ENCODE results near the gene DIS3L2. TPM values are rescaled to one million over a fixed set of nuclear protein-coding genes. Genes with fewer than 3 reads are reported as not detected.

DIS3L2 gene
- total RNA-seq, 2 experiments from 2014 or later: 30.6 to 33.7 TPM

GRCh38 chr2:232276084-232276732, 314.7 kb downstream of the DIS3L2 start:
- ChIA-PET CTCF (interaction anchor here (1.4 kb wide), 1 partner anchor 17 kb away, joined by 4 read pairs; no protein-coding TSS in a partner anchor), POLR2A (no interaction called here)

- ChIA-PET POLR2A (no interaction called here), CTCF (interaction anchor here (1.4 kb wide), 1 partner anchor 17 kb away, joined by 4 read pairs; no protein-coding TSS in a partner anchor)
Measured at GRCh38 chr2:232276733-232277313, 315.3 kb downstream of the DIS3L2 start.

- ChIA-PET POLR2A (no interaction called here), CTCF (interaction anchor here (0.6 kb wide), 1 partner anchor 371 kb away, joined by 5 read pairs; no protein-coding TSS in a partner anchor)
Measured at GRCh38 chr2:232278534-232278933, 317.0 kb downstream of the DIS3L2 start.

GRCh38 chr2:232280341-232280740, 318.8 kb downstream of the DIS3L2 start:
- ChIA-PET POLR2A (no interaction called here), CTCF (no interaction called here)

GRCh38 chr2:232281858-232282507, 320.5 kb downstream of the DIS3L2 start:
- POLR2A ChIA-PET: no interaction called here
- CTCF ChIA-PET: interaction anchor here (0.6 to 0.7 kb wide), 2 partner anchors 44 to 764 kb away, joined by 3 read pairs; no protein-coding TSS in a partner anchor

- CTCF ChIA-PET: no interaction called here
- POLR2A ChIA-PET: no interaction called here
Measured at GRCh38 chr2:232282508-232283055, 321.1 kb downstream of the DIS3L2 start.

- CTCF ChIA-PET: interaction anchor here (0.6 kb wide), 1 partner anchor 360 kb away, joined by 3 read pairs; no protein-coding TSS in a partner anchor
- POLR2A ChIA-PET: no interaction called here
Measured at GRCh38 chr2:232286001-232286868, 324.7 kb downstream of the DIS3L2 start.

- ChIA-PET POLR2A (no interaction called here), CTCF (interaction anchor here (0.6 kb wide), 1 partner anchor 10 kb away, joined by 4 read pairs; no protein-coding TSS in a partner anchor)
Measured at GRCh38 chr2:232287316-232287715, 325.8 kb downstream of the DIS3L2 start.

- POLR2A ChIA-PET: no interaction called here
- CTCF ChIA-PET: interaction anchor here (0.7 kb wide), 1 partner anchor 1594 kb away, joined by 3 read pairs; no protein-coding TSS in a partner anchor
Measured at GRCh38 chr2:232288489-232289030, 327.0 kb downstream of the DIS3L2 start.

- ChIA-PET POLR2A (no interaction called here), CTCF (interaction anchor here (1.5 kb wide), 1 partner anchor 35 kb away, joined by 4 read pairs; no protein-coding TSS in a partner anchor)
Measured at GRCh38 chr2:232290668-232291067, 329.2 kb downstream of the DIS3L2 start.

GRCh38 chr2:232291343-232291742, 329.8 kb downstream of the DIS3L2 start:
- ChIA-PET CTCF (interaction anchor here (1.2 to 2.1 kb wide), 3 partner anchors 23 to 362 kb away, joined by 3 to 9 read pairs (median 4); no protein-coding TSS in a partner anchor), POLR2A (no interaction called here)

- CTCF ChIA-PET: interaction anchor here (0.6 to 2.5 kb wide), 13 partner anchors 9 to 1040 kb away, joined by 3 to 13 read pairs (median 3); partner anchors contain the start of gene NPPC
- POLR2A ChIA-PET: no interaction called here
Measured at GRCh38 chr2:232292395-232293154, 331.1 kb downstream of the DIS3L2 start.

- CTCF ChIA-PET: interaction anchor here (0.6 to 2.5 kb wide), 11 partner anchors 8 to 1040 kb away, joined by 3 to 13 read pairs (median 4); partner anchors contain the start of gene NPPC
- POLR2A ChIA-PET: no interaction called here
Measured at GRCh38 chr2:232293191-232293590, 331.7 kb downstream of the DIS3L2 start.

- ChIA-PET POLR2A (no interaction called here), CTCF (no interaction called here)
Measured at GRCh38 chr2:232295971-232296370, 334.5 kb downstream of the DIS3L2 start.

GRCh38 chr2:232296776-232297525, 335.4 kb downstream of the DIS3L2 start:
- CTCF ChIA-PET: interaction anchor here (1.2 kb wide), 1 partner anchor 10 kb away, joined by 4 read pairs; no protein-coding TSS in a partner anchor
- POLR2A ChIA-PET: no interaction called here

GRCh38 chr2:232299084-232299483, 337.6 kb downstream of the DIS3L2 start:
- POLR2A ChIA-PET: no interaction called here
- CTCF ChIA-PET: interaction anchor here (1.1 kb wide), 1 partner anchor 11 kb away, joined by 3 read pairs; no protein-coding TSS in a partner anchor
